ENCODE results near the gene ASPM. TPM values are rescaled to one million over a fixed set of nuclear protein-coding genes. Genes with fewer than 3 reads are reported as not detected.

The ASPM gene
- total RNA-seq, 2 donors from 2014 or later: 0.81 to 2.1 TPM

Other genes starting within 250 kb of the ASPM start
- gene CFHR2, start 202.9 kb downstream of the ASPM start, total RNA-seq: not detected
- gene CFHR5, start 169.1 kb downstream of the ASPM start, total RNA-seq: not detected
- gene F13B, start 79.4 kb downstream of the ASPM start, total RNA-seq: not detected
- gene ZBTB41, start 54.6 kb upstream of the ASPM start, total RNA-seq: 10 to 100 TPM in 1 of 2 donors, 1 to 10 TPM in 1; 7.6 to 12.3 TPM
- not detected for gene CRB1, start 121.6 kb upstream of the ASPM start, total RNA-seq

Data from thoracic aorta (tissue), 2 donors.